ENCODE data around the gene MBD2. TPM values are rescaled to one million over a fixed set of nuclear protein-coding genes. Genes with fewer than 3 reads are reported as not detected.
A peak's percentile ranks its signal among the peaks of the same experiment; 100 is the strongest.
"Not testable (repeated sequence)": the region's sequence is repeated elsewhere in the genome, so short reads cannot be mapped to it uniquely, and the experiment has no call there.

The MBD2 gene
- polyA plus RNA-seq, 12 donors: 23.1 to 107 (median 44.7) TPM; not detected in 1

DNA sequence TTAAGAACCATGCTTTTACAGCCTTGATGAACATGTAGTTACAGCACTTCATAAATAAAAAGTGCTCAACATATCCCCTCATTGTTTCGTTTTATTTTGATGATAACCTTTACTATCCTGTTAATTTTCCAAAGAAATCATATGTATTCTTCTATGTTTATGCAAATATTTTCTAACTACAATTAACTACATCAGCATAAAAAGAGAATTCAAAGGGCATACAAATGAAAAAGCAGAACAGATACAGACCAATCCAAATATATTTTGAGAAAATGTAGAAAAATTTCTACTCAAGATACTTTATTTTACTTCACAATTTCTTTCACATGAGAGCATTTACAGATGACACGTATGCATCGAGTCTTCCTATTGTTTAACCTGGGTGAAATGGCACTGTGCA lies 69.1 kb downstream of the MBD2 start:
- no peak for DNase-seq

DNA sequence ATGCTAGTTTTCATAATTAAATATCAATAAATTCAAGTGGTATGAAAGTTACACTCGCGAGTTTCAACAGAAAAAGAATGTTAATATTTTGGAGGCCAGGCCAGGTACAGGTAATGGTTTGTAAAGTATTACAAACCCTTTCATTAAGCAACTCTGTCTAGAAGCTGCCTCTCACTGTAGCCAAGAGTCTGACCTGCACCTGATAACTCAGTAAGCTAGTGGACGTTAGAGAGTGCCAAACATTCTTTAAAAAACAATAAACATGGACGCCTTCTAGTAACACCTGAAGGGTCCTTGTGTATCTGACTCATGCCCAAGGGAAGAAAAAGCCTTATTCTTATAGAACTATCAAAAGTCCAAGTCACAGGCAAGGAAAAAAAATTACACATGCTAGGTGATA lies 70.2 kb downstream of the MBD2 start:
- no peak for DNase-seq

DNA sequence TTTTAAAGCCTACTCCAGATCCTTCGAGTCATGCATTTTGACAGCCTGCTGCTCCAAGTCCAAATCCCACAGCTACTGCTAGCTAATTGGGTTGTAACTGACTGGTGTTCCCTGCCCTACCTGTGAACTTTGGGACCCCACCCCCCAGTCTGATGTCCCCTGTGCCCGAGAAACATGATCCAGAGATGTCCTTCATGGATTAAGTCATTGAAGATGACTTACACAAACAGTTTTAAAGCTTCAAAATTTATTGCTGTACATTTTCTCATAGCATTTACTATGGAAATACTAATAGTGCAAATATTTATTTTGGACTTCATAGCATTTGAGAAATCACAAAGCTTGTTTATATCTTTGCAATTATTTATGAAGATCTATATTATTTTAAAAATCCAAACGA lies 73.1 kb downstream of the MBD2 start:
- no peak for DNase-seq

DNA sequence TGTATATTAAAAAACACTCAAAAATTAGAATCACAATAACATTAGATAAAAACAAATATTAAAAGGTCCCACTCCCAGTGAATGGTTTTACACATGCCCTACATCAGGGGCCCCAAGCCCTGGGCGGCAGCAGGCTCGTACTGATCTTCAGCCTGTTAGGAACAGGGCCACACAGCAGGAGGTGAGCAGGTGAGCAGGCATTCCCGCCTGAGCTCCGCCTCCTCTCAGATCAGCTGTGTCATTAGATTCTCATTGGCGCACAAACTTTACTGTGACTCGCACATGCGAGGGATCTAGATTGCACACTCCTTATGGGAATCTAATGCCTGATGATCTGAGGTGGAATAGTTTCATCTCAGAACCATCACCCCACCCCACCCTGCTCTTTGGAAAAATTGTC lies 74.2 kb downstream of the MBD2 start:
- no peak for DNase-seq

DNA sequence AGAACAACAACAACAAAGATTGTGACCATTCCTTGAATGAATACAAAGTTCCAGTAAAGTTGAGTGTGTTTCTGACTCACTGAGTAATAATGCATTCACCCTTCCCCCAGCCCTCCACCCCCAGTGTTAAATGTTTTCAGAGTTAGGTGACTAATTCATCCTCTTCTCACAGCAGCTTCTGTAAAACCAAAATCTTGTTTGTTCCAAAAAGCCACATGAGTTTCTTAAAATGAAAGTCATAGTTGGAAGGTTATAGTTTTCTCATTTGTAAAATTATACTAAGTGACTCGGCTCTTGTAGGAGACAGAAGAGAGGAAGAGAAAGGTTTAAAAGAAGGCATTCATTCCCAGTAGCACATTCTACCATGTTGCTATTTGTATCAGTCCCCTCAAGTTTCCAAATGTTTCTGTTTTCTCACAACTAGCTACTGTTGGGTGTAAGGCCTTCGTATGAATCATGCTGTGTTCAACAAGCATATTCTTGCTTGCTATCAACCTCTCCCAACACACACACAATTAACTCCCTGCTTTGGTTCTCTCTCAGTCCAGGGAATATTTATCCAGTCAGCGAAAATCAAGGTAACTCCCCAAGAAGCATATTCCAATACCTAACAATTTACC lies 75.3 kb downstream of the MBD2 start:
- no peak for DNase-seq

DNA sequence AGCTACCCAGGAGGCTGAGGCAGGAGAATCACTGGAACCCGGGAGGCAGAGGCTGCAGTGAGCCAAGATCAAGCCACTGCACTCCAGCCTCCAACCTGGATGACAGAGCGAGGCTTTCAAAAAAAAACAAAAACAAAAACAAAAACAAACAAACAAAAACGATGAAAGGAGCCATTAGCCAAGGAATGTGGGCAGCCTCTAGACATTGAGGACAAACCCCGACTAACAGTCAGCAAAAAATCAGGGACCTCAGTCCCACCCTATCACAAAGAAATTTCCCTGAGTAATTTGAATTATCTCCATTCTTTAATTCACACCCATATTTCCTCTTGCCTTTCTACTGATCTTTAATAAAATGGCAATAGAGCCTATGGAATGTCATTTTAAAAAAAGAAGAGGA lies 75.8 kb downstream of the MBD2 start:
- no peak for DNase-seq

DNA sequence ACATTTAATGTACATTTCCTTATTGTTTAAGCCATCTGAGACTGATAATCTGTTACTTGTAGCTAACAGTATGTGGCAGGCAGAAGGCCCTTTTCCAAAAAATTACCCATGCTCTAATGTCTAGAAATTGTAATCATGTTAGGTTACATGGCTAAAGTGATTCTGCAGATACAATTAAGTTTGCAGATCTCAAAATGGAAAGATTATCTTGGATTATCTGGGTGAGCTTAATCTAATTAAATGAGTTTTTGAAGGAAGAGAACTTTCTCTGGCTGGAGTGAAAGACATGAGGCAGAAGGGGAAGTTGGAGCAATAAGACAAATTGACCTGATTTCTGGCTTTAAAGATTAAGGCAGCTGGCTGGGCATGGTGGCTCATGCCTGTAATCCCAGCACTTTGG lies 76.3 kb downstream of the MBD2 start:
- DNase-seq: no peak

DNA sequence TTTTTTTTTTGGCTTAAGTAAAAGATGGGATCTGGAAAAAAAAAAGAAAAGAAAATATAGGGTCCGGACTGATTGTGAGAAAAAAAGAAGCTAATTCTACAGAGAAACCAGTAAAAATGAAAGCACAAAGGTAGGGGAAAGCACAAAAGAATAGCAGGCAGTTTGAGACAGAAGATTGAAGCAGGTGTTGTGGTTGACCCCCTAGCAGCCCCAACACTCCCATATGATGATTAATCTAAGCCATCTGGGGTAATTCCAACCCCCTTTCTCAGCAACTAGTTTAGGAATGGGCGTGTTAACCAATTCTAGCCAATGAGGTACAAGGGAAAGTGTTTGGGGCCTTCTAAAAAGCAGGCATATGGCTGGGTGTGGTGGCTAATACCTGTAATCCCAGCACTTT lies 77.0 kb downstream of the MBD2 start:
- no peak for DNase-seq

DNA sequence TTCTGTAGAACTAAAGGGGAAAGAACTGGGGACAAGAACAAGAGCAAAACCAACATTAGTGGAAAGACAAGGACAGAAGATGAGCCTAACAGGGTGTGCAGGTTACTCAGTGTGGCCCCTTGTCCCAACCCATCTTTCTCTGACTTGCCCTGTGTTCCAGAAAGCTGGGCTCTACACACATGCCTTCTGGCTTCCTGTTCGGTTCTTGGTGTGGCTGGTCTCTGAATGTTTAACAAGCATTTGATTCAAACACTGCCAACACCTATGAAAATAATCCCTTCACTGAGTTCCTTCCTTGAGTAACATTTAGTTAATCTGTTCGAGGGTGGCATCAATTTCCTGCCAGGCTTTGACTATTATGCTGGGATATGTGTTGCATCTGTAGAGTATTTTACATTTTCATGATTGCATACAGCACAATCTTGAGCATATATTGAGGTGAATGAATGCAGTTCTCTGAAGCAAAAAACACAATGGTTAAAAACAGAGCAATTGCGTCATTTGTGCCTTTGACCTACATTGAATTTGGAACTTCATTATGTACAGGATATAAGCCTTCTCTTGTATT lies 83.3 kb downstream of the MBD2 start:
- DNase-seq: no peak

DNA sequence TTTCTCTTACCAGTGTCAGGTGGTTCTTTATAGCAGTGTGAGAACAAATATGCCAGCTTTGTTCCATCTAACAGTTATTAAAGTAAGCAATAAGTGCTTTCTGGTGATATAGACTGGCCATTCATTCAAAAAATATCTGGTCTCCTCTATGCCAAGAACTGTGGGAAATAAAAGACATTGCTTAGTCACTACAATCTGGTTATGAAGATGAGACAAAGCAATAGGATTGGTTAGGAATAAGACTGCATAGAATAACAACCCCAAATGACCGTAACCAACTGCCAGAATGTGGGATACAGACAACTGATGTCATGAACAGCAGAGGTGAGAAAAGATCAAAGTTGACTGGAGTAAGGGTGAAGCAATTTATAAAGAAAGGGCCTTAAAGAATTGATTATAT lies 83.8 kb downstream of the MBD2 start:
- DNase-seq: no peak

DNA sequence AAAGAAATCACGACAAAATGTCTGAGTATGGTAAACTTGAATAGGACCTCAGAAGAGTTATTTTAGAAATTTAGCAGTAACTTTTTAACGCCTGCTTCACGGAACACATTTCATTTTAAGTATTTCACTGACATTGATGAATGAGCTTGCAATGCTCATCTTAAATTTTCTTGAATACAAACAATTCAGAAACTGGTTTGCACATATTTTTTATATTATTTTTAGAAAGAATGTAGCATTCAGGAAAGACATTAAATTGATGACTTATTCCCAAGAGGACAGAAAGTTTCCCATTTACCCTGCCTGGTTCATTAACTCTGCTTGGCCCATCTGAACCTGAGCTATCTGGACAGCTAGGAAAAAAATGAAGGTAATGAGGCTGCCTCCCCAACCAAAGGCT lies 89.3 kb downstream of the MBD2 start:
- DNase-seq: no peak

DNA sequence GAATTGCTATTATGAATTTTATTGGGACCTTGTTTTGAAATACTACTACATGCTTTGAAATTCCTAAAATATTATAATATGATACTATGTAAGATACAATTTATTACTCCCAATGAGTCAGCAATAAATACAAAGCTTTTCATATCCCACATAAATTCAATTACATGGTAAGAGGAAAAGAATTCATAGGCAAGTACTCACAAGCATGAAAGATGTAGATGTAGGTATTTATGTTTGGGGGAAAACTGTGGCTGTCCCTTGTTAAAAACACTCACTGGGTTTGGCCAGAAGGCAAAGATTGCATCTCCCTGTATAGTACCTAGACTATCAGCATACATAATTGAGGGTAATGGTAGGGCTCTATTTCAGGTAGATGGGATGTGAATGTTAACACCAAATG lies 90.4 kb downstream of the MBD2 start:
- no peak for DNase-seq

DNA sequence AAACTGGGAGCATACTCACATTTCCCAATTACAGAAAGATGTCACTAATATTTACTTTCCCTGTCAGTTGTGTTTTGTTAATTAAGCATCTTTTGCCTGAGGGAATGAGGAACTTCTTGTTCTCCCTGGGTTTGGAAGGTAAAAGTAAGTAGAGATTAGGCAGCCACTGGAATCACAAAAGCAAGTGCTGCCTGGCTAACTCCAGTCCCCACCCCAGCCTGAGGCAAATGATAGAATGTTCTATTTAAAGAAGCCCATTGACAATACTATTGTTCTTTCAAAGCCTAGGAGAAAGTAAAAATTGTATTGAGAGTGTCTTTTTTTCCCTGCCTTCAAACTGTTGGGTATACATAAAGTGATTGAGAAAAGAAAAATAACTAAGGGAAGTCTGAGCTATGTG lies 93.8 kb downstream of the MBD2 start:
- DNase-seq: no peak

DNA sequence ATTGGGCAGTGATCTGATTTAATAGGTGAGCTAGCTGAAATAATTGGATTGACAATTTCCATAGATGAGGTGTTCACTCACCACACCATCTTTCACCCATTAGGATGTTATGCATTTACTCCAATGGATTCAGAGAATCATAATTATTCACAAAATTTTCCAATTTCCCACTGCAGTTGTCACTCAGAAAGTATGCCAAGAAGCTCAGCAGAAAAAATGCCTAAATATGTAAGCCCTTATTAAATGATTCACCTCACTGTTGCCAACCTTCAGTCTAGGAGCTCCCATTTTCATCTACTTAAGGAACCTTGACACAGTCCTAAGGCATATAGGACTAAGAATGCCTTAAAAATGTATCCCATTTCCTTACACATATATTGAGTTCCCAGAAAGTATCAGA lies 94.3 kb downstream of the MBD2 start:
- DNase-seq: no peak

DNA sequence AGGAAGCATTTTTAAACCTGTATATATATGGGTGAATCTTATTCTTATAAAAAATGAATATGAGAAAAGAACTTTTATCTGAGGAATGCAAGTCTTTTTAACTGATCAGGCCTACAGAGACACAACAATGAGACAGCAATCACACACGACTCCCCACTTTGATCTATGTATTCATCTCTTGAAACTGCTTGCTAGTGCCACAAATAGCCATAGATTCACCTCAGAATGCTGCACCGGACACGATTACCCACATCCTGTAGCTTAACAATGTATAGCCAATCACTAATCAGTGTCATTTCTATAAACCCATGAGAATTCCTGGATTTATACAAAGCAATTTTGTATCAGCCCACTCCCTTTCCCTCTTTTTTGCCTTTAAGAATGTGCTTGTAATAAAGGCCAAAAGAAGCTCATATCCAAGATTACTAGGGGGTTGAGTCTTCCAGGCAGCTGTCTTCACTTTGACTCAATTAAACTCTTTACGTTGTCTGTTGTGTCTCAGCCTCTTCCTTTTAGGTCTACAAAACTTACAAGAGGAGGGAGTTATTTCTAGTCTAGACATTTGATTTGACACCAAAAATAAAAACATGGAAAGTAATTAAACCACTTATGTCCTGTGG lies 94.9 kb downstream of the MBD2 start:
- DNase-seq: no peak

DNA sequence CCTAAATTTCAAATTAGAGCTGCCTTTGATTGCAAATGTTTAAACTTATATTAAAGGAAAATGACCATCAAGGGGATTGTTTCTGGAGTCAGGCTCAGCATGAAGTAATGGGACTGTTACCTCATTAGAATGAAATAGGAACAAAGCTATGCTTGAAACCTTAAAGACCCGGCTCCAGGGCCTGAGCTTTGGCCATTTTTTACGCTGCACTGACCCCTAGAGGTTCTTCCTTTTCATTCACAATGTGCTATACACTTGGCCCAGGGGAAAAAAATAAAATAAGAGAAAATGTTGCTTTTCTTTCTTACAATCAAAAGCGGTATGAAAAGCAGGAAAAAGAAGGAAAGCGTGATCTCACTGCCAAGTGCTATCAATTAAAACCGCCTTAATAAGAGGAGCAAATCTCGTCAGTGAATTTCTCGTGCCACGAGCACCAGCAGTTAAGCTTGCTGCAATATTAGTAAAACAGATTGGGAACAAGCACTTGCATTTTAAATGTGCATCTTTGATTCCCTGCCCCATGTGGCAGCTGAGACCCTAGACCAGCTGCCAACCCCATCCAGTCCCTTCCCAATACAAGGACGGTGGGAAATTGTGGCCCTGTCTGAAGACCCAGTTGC lies 96.6 kb downstream of the MBD2 start:
- peak; percentile 31 for DNase-seq

DNA sequence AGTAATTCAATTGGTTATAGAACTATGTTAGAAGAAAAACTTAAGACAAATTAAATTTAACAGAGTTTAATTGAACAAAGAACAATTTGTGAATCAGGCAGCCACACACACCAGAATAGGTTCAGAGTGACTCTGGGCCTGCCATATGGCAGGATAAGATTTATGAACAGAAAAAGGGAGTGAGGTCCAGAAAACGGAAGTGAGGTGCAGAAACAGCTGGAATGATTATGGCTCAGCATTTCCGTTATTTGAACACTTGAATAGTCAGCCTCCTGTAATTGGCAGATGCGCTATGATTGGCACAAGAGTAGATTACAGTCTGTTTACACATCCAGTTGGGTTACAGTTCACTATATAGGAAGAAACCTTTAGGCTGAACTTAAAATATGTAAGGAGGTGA lies 99.0 kb downstream of the MBD2 start:
- DNase-seq: no peak

DNA sequence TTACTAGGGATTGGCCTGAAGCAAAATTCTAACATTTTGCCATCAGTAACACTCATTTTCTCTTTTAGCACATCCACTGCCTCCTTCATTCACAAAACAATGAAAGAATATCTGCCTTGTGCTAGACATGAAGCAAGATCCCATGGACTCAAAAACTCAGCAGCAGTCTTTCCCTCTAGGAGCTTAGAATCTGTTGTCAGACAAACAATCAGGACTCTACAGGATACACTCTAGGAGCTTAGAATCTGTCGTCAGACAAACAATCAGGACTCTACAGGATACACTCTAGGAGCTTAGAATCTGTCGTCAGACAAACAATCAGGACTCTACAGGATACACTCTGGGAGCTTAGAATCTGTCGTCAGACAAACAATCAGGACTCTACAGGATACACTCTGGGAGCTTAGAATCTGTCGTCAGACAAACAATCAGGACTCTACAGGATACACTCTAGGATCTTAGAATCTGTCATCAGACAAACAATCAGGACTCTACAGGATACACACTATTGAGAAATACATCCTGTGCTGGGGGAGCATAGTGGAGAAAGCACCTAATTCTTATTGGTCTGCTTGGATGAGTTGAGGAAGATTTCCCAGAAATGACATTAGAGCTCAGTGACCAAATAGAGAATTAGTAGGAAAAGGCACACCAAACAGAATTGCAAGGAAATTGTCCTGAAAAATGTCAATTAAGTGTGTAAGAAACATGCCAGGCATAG lies 100.6 kb downstream of the MBD2 start:
- DNase-seq: not testable (repeated sequence)

DNA sequence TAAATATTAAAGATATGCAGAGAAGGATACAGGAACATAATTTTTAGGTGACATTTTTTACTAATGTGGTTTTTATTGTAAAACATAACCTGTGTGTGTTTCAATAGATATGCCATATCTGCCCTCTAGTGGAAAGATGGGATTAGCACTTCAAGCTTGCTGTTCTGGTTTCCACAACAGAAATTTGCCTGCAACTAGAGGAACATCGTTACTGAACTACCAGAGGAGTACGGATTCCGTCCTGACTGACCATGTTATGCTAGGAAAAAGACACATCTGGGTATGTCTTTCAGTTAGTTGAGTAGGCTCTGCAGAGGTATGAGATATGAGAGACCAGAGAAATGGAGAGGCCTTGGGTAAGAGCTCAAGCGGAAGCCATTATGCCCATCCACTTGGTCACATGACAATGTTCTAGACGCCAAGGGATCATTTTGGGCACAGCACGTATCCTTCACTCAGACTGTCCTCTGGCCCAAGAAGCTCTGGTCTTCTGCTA lies 104.9 kb downstream of the MBD2 start:
- DNase-seq: peak; percentile 48

DNA sequence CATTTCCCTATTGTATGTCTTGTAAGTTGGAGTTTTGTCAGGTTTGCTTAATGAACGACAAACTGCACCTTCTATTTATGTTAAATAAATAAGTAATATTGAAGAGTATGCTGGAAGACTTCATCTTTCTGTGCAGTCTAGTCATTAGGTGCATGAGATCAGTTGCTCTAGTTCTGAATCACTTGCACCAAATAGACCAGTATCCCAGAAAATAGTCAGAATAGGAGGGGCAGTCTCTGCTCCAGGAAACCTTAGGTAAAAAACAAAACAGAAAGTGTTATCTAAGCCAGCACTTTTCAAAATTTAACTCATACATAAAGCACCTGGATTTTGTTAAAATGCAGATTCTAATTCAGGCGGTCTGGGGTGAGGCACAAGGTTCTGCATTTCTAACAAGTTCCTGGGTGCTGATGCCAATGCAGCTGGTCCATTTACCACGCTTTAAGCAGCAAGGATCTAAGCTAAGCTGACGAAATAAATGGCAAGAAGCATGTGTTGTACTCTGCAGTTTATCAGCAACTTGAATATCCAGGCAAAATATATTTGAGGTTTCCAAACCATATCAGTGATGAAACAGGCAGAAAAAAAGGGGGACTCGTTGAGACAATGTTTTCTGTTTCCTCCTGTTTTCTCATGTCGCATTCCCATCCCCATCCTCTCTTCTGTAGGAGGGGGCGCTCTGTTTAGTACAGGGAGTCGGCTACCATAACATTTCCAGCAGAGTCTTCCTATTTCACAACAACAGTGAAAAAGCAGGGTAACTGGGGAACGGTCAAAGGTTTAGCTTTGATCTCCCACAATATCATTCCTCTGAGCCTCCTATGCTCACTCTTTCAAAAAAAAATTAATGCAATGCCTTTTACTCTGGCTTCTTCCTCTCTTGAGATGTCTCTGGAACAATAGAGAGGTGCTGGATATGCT lies 106.4 kb downstream of the MBD2 start:
- no peak for DNase-seq

DNA sequence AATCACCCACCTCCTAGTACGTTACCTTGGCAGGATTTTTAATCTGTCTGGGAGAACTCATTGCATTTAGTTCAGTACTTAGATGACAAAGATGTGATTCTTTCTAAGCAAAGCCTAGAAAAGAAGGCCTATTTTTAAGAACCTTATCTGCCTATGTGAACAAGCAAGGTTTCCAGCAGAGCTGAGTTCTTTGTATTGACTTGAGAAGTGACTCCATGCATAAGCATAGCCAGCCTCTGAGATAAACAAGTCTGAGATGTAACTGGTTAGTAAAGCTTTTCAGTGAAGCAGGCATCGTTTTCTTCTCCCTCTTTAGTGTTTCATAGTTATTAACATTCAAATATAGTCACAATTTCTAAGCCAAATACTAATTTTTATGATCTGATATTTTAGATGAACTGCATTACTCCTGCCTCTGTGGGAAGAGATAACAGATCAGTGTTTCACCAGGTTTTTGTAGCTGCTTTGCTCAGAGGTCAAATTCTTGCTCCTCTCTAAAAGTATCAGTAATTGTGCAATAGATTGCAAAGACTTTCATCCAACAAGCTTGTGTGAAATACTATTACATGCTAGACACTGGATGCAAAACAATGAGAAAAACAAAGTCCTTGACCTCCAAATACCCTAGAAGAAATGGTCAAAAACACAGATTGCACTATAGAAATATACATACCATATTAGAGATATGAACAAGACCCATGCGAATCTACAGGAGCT lies 107.8 kb downstream of the MBD2 start:
- no peak for DNase-seq
